GM19239 (cell line): ENCODE results near the gene CDH26.
A peak's percentile ranks its signal among the peaks of the same experiment; 100 is the strongest.
"Not testable (repeated sequence)": the region's sequence is repeated elsewhere in the genome, so short reads cannot be mapped to it uniquely, and the experiment has no call there.

Experiments
- DNase-seq: peaks from one replicate; pipeline ENCODE4 v3.0.0; 2011; ENCODE audit warnings: low spot score; ENCODE audit not compliant: insufficient read length
- FAIRE-seq: peaks from 2 replicates; lab custom pipeline; 2011; peaks lifted over from hg19 to GRCh38; lab: Jason Lieb, UNC

CDH26 gene

DNA sequence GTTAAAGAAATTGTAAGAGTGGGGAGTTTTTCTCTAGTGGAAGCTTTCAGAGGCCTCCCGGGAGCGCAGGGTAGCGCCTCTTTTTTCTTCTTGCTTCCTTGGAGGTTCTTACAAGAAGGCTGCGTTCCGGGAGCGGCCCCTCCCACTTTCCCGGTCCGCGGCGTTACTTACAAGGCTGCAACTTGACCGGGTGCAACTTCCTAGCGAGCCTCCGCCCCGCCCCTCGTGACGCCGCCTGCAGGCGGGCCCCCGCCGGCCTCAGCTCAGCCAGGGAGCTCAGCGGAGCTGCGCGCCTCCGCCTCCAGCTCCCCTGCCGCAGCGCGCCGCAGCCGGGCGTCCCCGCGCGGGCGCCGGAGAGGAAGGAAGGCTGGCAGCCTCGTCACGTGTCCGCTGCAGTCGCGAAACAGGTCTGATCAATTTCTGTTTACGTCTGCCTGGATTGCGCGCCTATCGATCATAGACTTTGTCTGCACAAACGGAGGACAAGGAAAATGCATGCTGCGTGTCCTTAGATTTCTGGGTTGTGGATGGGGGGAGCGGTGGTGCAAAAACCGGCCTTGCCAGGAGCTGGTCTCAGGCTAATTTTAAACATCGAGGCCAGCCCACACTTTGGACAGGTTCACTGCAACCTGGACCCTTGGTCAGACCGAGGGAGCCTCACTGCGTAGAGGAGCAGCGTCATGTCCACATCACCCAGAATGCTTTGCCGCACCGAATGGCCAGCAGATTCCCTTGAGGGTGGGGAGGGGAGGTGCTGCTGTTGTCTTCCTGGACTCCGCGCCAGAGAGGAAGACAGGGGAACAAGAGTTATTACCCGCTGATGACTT is 17.9 kb upstream of the CDH26 start, which contains the start of the genes FAM217B and PPP1R3D:
Gene FAM217B (plus strand): TSS at position 261 of the 827 bp plus-strand sequence. CDS start 3,555 bp downstream, outside the sequence.
Gene PPP1R3D (minus strand): TSS at position 177 of the 827 bp plus-strand sequence. CDS start 374 bp downstream, outside the sequence.
- FAIRE-seq (peak; percentile 93), DNase-seq (peak; percentile 99)

GRCh38 chr20:59940956-59941294 is 17.3 kb upstream of the CDH26 start:
- FAIRE-seq: no peak
- no peak for DNase-seq

DNA sequence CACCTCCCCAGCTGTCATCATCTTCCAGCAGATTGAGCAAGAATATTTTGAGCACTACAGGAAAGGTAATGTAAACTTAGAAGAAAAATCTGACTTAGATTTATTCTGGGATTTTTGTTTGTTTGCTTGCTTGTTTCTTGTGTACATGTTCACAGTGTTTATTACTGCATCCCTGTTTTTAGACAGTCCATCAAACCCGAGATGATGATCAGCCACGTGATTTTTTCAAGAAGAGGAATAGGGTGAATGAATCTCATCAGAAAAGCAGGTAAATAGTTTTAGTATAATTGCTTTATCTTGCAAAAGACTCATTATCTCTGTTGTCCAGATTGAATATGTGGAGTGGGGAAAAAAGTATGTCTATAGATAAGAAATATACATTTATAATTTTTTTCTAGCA is 16.0 kb upstream of the CDH26 start:
- FAIRE-seq: no peak

GRCh38 chr20:59944726-59945125 is 13.5 kb upstream of the CDH26 start:
- DNase-seq (no peak), FAIRE-seq (no peak)

More for the DNA sequence above, 16.0 kb upstream of the CDH26 start:
- DNase-seq: no peak

GRCh38 chr20:59945175-59945574 is 13.0 kb upstream of the CDH26 start:
- DNase-seq (no peak), FAIRE-seq (no peak)

DNA sequence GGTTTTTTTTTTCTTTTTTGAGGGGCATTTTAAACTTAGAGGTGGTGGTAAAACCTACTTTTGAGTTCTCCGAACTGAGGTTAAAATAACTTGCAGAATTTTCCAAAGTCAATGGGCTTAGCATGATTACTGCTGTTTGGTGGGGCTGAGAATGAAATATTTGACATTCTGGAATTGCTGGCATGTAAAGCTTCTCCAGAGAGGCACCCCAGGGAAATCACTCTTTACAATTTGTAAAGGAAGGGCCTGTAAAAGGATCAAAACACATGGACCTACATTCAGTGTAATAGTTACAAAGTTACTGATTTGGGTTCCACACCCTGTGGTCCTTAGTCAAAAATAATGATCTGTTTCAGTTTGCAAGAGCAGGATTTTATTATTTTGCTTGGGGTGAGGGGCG is 12.5 kb upstream of the CDH26 start:
- DNase-seq (no peak), FAIRE-seq (no peak)

DNA sequence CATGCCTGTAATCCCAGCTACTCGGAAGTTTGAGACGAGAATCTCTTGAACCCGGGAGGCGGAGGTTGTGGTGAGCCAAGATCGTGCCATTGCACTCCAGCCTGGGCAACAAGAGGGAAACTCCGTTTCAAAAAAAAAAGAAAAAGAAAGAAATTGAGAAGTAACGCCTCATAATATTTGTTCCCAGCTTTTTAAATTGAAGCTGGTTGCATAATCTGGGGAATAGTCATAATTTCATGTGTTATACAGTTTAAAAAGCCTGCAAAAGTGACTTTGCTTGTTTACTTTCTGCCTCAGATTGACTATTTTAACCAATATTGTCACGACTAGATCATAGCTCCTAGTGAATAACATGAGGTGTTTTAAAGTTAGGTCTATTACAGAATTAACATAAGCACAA is 10.8 kb upstream of the CDH26 start:
- no peak for DNase-seq
- FAIRE-seq: no peak

DNA sequence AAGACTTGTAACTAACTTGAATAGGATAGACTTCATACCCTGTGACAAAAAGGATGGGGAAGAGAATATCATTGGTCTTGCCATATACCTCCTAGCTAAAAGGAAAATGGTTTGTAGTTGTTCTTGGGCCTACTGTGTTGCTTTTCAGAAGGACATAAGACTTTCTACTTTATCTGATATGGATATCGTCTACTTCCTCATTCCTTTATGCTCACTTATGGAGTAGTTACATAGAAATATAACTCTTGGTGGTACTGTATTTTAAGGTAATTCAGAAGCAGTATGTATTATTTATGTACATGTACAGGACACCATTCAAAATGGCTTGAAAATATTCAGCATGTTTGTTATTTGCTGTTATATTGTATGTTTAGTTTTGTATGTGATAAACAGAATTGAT is 10.0 kb upstream of the CDH26 start:
- FAIRE-seq: no peak
- no peak for DNase-seq

DNA sequence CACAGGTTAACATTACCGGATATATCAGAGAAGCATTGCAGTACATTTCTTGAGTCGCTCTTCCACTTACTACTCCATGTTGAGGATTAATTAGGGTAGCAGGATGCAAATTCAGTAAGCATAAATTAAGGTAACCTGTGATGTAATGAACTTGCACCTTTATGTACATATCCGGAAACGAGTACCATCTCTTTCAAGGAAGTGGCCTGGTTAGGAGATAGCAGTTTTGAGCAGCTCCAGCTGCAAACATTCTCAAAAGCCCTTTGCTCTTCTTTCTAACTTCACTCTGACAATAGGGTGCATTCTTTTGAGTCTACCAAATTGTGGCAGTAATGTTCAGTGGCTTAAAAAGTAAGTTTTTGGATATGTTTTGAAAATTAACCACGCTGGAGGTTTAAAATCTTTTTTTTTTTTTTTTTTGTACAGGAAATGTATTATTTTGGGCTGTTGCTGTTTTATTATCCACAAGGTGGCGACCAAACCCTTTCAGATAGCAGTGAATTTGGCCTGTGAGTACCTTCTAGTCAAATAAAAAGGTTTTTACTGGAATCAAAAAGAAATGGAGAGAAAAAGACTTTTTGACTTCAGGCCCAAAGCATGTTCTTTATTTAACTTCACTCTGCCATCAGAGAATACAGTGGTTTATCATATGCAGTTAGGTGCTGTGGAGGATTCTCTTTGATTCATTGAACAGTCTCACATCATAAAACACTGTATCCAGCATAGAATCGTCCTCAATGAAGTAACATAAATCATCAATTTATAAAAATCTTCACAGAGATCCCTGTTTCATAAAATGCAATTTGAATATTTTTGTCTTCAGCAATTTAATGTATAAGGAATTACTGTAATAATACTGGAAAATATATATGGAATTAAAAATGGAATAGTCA is 9.1 kb upstream of the CDH26 start:
- no peak for FAIRE-seq

GRCh38 chr20:59949911-59950310 is 8.3 kb upstream of the CDH26 start:
- FAIRE-seq: no peak
- DNase-seq: no peak

More for the DNA sequence above, 9.1 kb upstream of the CDH26 start:
- DNase-seq: no peak

GRCh38 chr20:59954718-59955117 is 3.5 kb upstream of the CDH26 start:
- no peak for DNase-seq

DNA sequence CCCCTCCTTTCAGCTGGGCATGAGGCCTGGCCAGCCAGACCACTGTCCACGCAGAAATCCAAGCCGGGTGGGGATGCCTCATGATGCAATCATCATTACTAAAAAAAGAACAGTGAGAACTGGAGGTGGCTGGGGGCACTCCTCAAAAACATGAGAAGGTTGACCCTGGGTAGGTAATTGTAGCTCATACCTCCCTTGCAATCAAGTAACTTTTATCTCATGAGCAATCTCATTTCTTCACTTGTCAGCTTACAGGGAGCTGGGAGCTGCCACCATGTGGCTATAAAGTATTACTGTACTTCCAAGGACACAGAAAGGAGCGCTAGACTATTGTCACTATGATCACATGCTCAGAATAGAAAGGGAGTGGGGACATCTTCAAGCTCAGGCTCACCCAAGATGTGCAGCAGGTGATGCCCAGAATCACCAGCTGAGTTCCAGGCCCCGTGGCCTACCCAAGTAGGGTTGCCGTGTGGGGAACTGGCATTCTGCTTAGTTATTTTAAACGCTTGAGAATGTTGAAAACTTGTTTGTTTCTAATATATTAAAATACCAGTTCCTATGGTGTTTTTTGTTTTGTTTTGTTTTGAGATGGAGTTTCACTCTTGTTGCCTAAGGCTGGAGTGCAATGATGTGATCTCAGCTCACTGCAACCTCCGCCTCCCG is 3.0 kb upstream of the CDH26 start:
- FAIRE-seq: no peak
- DNase-seq: no peak

More at GRCh38 chr20:59954718-59955117, 3.5 kb upstream of the CDH26 start:
- no peak for FAIRE-seq

GRCh38 chr20:59957568-59957967 is 655 bp upstream of the CDH26 start:
- not testable (repeated sequence) for FAIRE-seq, DNase-seq

DNA sequence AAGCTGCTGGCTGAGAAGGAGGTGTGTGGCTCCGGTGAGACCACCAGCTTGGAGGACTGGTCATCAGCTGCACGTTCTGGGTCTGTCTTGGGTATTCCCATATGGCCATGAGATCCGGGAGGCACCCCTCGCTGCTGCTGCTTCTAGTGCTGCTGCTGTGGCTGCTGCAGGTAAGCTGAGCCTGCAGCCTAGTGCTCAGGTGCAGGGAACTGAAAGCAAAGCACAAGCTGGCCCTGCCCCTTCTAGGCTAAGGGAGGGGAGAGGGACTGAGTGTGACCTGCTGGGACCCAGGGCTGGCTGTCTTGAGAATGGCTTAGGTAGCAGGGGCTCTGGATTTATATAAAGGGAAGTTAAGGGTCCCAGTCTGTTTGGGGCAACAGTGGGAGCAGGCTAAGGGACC is 403 bp downstream of the CDH26 start:
- FAIRE-seq: no peak
- DNase-seq: no peak

DNA sequence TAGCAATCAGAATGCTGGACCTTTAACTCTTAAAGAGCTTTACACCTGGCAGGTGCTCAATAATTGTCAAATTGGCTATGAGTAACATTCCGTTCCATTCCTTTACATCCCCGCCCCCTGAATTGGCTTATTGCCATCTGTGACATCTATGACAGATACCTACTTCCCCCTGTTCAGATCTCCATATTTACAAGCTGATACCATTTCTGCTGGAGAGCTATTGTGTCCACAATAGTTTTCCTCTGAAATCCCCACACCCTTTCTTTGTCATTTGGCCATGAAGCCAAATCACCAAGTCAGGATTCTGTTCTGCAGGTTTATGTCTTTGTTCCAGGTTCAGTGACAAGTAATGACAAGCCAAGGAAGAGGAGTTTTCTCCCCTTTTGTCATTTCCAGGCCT is 3.2 kb downstream of the CDH26 start:
- no peak for FAIRE-seq
- DNase-seq: no peak

DNA sequence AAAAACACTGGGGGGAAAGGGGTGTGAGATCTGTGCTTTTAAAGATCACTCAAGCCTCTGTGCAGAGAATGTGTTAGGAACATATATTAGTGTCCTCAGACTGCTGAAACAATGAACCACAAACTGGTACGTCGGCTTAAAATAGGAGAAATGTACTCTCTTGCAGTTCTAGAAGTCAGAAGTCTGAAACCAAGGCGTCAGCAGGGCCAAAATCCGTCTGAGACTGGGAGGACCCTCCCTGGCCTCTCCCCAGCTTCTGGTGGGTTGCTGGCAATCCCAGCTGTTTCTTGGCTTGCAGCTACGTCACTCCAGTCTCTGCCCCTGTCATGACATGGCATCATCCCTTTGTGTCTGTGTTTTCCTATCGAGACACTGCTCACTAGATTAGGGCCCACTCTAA is 3.9 kb downstream of the CDH26 start:
- no peak for DNase-seq
- FAIRE-seq: no peak

GRCh38 chr20:59966428-59966827 is 8.2 kb downstream of the CDH26 start:
- DNase-seq (no peak), FAIRE-seq (no peak)

DNA sequence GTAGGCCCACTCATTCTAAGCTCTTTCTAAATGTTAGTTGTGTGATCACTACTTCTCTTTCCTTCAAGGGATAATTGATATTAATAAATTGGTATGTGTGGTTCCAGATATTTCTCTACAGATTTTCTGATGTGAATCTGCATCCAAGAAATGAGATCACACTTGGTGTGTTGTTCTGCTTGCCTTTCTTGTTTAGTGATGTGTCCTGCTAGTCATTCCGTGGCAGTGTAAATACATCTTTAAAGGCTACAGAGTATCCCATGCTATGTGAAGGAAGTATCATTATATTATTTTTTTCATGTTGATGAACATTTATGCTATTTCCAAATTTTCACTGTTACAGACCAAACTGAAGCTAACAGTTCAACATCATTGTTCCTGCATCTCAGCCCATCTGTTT is 13.2 kb downstream of the CDH26 start:
- FAIRE-seq (no peak), DNase-seq (no peak)

GRCh38 chr20:59972037-59972801 is 14.0 kb downstream of the CDH26 start:
- FAIRE-seq (no peak), DNase-seq (no peak)
